ENCODE data around the gene GIMAP7. TPM values are rescaled to one million over a fixed set of nuclear protein-coding genes. Genes with fewer than 3 reads are reported as not detected.
"Not testable (repeated sequence)": the region's sequence is repeated elsewhere in the genome, so short reads cannot be mapped to it uniquely, and the experiment has no call there.

The GIMAP7 gene
- total RNA-seq, 2 experiments from 2014 or later, result 134 TPM

DNA sequence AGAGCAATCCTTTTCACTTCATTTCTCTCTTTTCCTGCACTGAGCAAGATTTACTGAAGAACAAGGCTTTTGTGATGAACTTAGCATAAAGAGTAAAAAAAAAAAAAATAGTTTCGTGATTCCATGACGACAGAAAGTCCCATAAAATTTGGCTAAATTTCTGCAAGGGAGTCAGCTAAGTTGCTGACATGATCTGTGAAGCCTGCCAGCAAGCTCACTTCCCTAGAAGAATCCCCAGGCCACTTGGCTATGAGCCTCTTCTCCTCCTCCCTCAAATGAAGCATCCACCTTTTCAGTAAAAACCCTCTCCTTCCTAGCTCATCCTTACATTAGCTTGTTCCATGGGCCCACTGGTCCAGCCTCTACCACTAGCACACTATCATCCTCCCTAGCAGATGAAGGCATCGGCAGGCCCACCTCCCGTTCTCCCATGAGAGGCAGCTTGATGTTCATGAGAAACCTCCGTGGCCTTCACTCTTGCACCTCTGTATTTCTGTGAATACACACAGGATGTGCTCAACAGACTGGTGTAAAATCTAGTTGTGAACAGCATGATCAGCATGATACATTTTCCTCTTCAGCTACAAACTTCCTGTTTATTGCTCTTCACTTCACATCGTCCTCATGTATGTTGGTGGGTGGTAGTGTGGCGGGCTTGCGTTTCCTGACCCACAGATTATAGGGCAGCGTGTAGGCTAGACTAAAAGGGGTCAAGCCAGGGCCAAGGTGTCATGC, 33.3 kb upstream of the GIMAP7 start:
- peaks cover 87% of the 10 kb centered on the region for H3K4me1 Mint-ChIP-seq (ENCODE audit: low read depth)
- ChIA-PET POLR2A (interaction anchor here (0.6 to 6.9 kb wide), 20 partner anchors 10 to 1669 kb away, joined by 3 to 102 read pairs (median 5); partner anchors contain the start of genes GIMAP4, GIMAP7 and GIMAP8), CTCF (interaction anchor here (0.6 to 6.7 kb wide), 10 partner anchors 16 to 274 kb away, joined by 3 to 45 read pairs (median 6); partner anchors contain the start of genes GIMAP4, GIMAP7 and GIMAP8)
- peaks cover 55% of the 10 kb centered on the region for H3K36me3 Mint-ChIP-seq (ENCODE audit: low read depth)
- DNase-seq (peak; percentile 78), ATAC-seq (peak; percentile 70)
- H3K9me3 Mint-ChIP-seq (ENCODE audit: insufficient read depth), result no peaks in the 10 kb centered on the region
- H3K4me3 Mint-ChIP-seq, result peak overlapping the region; percentile 75
- H3K27ac Mint-ChIP-seq, result peak overlapping the region; percentile 99
- H3K27me3 Mint-ChIP-seq (ENCODE audit: low read depth), result no peaks in the 10 kb centered on the region

DNA sequence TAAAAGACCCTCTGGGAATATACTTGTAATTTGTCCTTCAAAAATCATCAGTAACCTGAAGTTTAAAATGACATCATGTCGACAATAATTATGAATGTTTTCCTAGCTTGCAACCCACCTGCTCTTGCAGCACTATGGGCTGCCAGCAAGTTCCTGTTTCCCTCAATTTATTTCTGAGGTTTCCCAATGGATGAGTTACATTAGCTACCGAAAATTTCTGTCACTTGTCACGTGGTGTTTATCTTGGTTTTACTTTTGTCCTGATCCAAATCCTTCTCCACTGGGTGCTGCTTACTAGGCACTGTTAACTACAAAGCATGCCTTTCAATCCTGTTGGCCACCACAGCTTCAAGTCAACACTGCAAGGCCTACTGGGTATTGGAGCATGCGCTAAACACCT, 32.8 kb upstream of the GIMAP7 start:
- Mint-ChIP-seq H3K4me1 (ENCODE audit: low read depth) (peaks cover 86% of the 10 kb centered on the region), H3K36me3 (ENCODE audit: low read depth) (peaks cover 53% of the 10 kb centered on the region), H3K27ac (peak overlapping the region; percentile 99), H3K4me3 (peak overlapping the region; percentile 75), H3K9me3 (ENCODE audit: insufficient read depth) (no peaks in the 10 kb centered on the region), H3K27me3 (ENCODE audit: low read depth) (no peaks in the 10 kb centered on the region)
- no peak for DNase-seq
- CTCF ChIA-PET, result interaction anchor here (0.7 to 6.7 kb wide), 9 partner anchors 22 to 513 kb away, joined by 3 to 45 read pairs (median 6); partner anchors contain the start of genes GIMAP4, GIMAP7 and GIMAP8
- no peak for ATAC-seq
- POLR2A ChIA-PET, result interaction anchor here (0.6 to 6.9 kb wide), 17 partner anchors 11 to 1668 kb away, joined by 3 to 102 read pairs (median 6); partner anchors contain the start of genes GIMAP4, GIMAP7 and GIMAP8

- Mint-ChIP-seq H3K4me1 (ENCODE audit: low read depth) (peaks cover 81% of the 10 kb centered on the region), H3K27ac (peak overlapping the region; percentile 89), H3K4me3 (peak overlapping the region; percentile 68), H3K36me3 (ENCODE audit: low read depth) (peaks cover 37% of the 10 kb centered on the region)
- CTCF ChIA-PET, result interaction anchor here (0.9 to 6.7 kb wide), 6 partner anchors 9 to 272 kb away, joined by 3 to 45 read pairs (median 4); partner anchors contain the start of gene GIMAP8
- DNase-seq; H3K27me3 Mint-ChIP-seq (ENCODE audit: low read depth); ATAC-seq; H3K9me3 Mint-ChIP-seq (ENCODE audit: insufficient read depth): not testable (repeated sequence)
- POLR2A ChIA-PET, result interaction anchor here (1.7 to 6.9 kb wide), 4 partner anchors 19 to 233 kb away, joined by 4 to 102 read pairs (median 23); partner anchors contain the start of genes GIMAP1, GIMAP7 and GIMAP8
These were observed 31.2 kb upstream of the GIMAP7 start for GRCh38 chr7:150483514-150483913.

- peaks cover 76% of the 10 kb centered on the region for H3K4me1 Mint-ChIP-seq (ENCODE audit: low read depth)
- H3K27me3 Mint-ChIP-seq (ENCODE audit: low read depth); DNase-seq; H3K9me3 Mint-ChIP-seq (ENCODE audit: insufficient read depth): not testable (repeated sequence)
- CTCF ChIA-PET, result interaction anchor here (1.5 to 6.7 kb wide), 4 partner anchors 20 to 272 kb away, joined by 3 to 45 read pairs (median 6); partner anchors contain the start of gene GIMAP8
- peak overlapping the region; percentile 89 for H3K27ac Mint-ChIP-seq
- peak; percentile 64 for ATAC-seq
- peak overlapping the region; percentile 68 for H3K4me3 Mint-ChIP-seq
- POLR2A ChIA-PET, result interaction anchor here (1.7 to 6.9 kb wide), 4 partner anchors 18 to 232 kb away, joined by 4 to 102 read pairs (median 23); partner anchors contain the start of genes GIMAP1, GIMAP7 and GIMAP8
- peaks cover 32% of the 10 kb centered on the region for H3K36me3 Mint-ChIP-seq (ENCODE audit: low read depth)
These were observed 30.6 kb upstream of the GIMAP7 start for GRCh38 chr7:150484071-150484470.

DNA sequence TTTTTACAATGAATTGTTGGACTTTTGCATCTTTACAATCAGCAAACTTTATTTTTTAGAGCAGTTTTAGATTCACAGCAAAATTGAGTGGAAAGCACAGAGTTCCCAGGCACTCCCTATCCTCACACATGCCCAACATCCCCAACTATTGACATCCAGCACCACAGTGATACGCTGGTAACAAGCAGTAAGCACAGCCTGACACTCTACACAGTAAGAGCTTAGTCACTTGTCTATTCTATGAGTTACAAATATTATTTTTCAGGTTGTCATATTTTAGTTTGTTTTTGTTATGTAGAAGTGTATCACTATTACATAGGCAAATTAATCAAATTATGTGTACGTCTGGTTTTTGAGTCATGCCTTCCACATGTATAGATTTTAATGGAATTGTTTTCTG, 27.0 kb upstream of the GIMAP7 start:
- H3K9me3 Mint-ChIP-seq (ENCODE audit: insufficient read depth), result peaks cover 6% of the 10 kb centered on the region
- ATAC-seq (no peak), DNase-seq (no peak)
- H3K4me3 Mint-ChIP-seq, result no peak overlapping the region
- peaks cover 57% of the 10 kb centered on the region for H3K4me1 Mint-ChIP-seq (ENCODE audit: low read depth)
- ChIA-PET CTCF (interaction anchor here (0.9 to 1.0 kb wide), 2 partner anchors 27 to 36 kb away, joined by 3 read pairs; partner anchors contain the start of gene GIMAP7), POLR2A (interaction anchor here (5.8 kb wide), 1 partner anchor 28 kb away, joined by 38 read pairs; the partner anchor contains the start of gene GIMAP7)
- peaks cover 28% of the 10 kb centered on the region for H3K36me3 Mint-ChIP-seq (ENCODE audit: low read depth)
- H3K27ac Mint-ChIP-seq, result no peak overlapping the region
- no peaks in the 10 kb centered on the region for H3K27me3 Mint-ChIP-seq (ENCODE audit: low read depth)

- CTCF ChIA-PET, result no interaction called here
- no peak for ATAC-seq
- no peaks in the 10 kb centered on the region for H3K27me3 Mint-ChIP-seq (ENCODE audit: low read depth)
- no peak for DNase-seq
- peaks cover 31% of the 10 kb centered on the region for H3K36me3 Mint-ChIP-seq (ENCODE audit: low read depth)
- H3K9me3 Mint-ChIP-seq (ENCODE audit: insufficient read depth), result peaks cover 9% of the 10 kb centered on the region
- no peak overlapping the region for H3K27ac Mint-ChIP-seq
- peaks cover 39% of the 10 kb centered on the region for H3K4me1 Mint-ChIP-seq (ENCODE audit: low read depth)
- POLR2A ChIA-PET, result no interaction called here
- H3K4me3 Mint-ChIP-seq, result no peak overlapping the region
These were observed 24.9 kb upstream of the GIMAP7 start for GRCh38 chr7:150489782-150490181.

DNA sequence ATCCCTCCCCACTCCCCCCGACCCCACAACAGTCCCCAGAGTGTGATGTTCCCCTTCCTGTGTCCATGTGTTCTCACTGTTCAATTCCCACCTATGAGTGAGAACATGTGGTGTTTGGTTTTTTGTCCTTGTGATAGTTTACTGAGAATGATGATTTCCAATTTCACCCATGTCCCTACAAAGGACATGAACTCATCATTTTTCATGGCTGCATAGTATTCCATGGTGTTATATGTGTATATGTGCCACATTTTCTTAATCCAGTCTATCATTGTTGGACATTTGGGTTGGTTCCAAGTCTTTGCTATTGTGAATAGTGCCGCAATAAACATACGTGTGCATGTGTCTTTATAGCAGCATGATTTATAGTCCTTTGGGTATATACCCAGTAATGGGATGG, 21.2 kb upstream of the GIMAP7 start:
- peaks cover 33% of the 10 kb centered on the region for H3K4me1 Mint-ChIP-seq (ENCODE audit: low read depth)
- H3K9me3 Mint-ChIP-seq (ENCODE audit: insufficient read depth), result peaks cover 15% of the 10 kb centered on the region
- CTCF ChIA-PET; H3K4me3 Mint-ChIP-seq; POLR2A ChIA-PET; ATAC-seq; H3K27ac Mint-ChIP-seq; H3K27me3 Mint-ChIP-seq (ENCODE audit: low read depth); DNase-seq: not testable (repeated sequence)
- peaks cover 36% of the 10 kb centered on the region for H3K36me3 Mint-ChIP-seq (ENCODE audit: low read depth)

- H3K4me3 Mint-ChIP-seq, result peak overlapping the region; percentile 53
- ChIA-PET POLR2A (interaction anchor here (0.7 to 5.2 kb wide), 8 partner anchors 9 to 253 kb away, joined by 3 to 82 read pairs (median 7); partner anchors contain the start of genes GIMAP4, GIMAP7 and GIMAP8), CTCF (interaction anchor here (0.6 to 4.4 kb wide), 7 partner anchors 9 to 251 kb away, joined by 3 to 45 read pairs (median 9); partner anchors contain the start of genes GIMAP7 and GIMAP8)
- H3K27ac Mint-ChIP-seq, result peak overlapping the region; percentile 95
- H3K27me3 Mint-ChIP-seq (ENCODE audit: low read depth), result no peaks in the 10 kb centered on the region
- ATAC-seq (peak; percentile 91), DNase-seq (peak; percentile 77)
- H3K4me1 Mint-ChIP-seq (ENCODE audit: low read depth), result peaks cover 80% of the 10 kb centered on the region
- H3K36me3 Mint-ChIP-seq (ENCODE audit: low read depth), result peaks cover 49% of the 10 kb centered on the region
- peaks cover 23% of the 10 kb centered on the region for H3K9me3 Mint-ChIP-seq (ENCODE audit: insufficient read depth)
These were observed 12.2 kb upstream of the GIMAP7 start for GRCh38 chr7:150502519-150502918.

DNA sequence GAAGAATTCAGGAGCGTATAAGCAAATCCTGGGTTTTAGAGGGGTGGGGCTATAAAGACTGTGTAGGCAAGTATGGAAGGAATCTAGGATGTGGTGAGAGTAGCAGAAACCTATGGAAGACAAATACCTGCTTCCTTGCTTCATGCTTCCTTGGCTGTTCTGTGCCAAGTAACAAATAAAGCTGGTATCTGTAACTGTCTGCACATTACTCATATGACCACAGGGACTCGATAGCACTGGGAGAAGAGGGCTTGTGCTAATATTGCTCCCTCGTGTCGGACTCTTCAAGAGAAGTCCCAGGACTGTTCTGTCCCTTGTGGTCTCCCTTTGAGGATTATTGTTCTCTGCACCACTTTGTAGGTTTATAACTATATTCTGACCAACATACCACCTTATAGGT, 11.5 kb upstream of the GIMAP7 start:
- Mint-ChIP-seq H3K27me3 (ENCODE audit: low read depth) (no peaks in the 10 kb centered on the region), H3K9me3 (ENCODE audit: insufficient read depth) (peaks cover 21% of the 10 kb centered on the region), H3K27ac (peak overlapping the region; percentile 95), H3K4me3 (peak overlapping the region; percentile 53), H3K36me3 (ENCODE audit: low read depth) (peaks cover 45% of the 10 kb centered on the region), H3K4me1 (ENCODE audit: low read depth) (peaks cover 82% of the 10 kb centered on the region)
- POLR2A ChIA-PET, result interaction anchor here (0.8 to 5.2 kb wide), 6 partner anchors 9 to 52 kb away, joined by 3 to 82 read pairs (median 16); partner anchors contain the start of genes GIMAP7 and GIMAP8
- peak; percentile 7 for ATAC-seq
- no peak for DNase-seq
- CTCF ChIA-PET, result interaction anchor here (1.0 to 4.4 kb wide), 7 partner anchors 12 to 251 kb away, joined by 3 to 45 read pairs (median 12); partner anchors contain the start of genes GIMAP7 and GIMAP8

DNA sequence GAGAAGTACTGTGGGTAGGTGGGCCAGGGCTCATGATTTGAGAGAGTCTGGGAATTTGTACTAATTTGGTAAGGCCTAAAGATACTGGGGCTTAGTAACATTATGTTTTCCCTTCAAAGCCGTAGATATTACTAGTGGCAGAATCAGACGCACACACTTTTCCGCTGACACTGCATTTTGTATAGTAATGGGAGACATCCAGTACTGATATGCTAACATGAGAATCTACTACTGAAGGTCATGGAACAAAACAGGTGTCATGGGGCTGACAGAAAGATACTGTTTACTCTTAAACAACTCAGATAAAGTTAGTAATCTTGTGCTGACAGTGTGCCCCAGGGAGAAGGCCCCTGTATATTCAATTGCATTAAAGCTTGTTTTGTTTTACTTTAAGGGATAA, 11.1 kb upstream of the GIMAP7 start:
- Mint-ChIP-seq H3K4me3 (no peak overlapping the region), H3K9me3 (ENCODE audit: insufficient read depth) (peaks cover 20% of the 10 kb centered on the region), H3K36me3 (ENCODE audit: low read depth) (peaks cover 42% of the 10 kb centered on the region), H3K27me3 (ENCODE audit: low read depth) (no peaks in the 10 kb centered on the region), H3K4me1 (ENCODE audit: low read depth) (peaks cover 84% of the 10 kb centered on the region), H3K27ac (peak overlapping the region; percentile 95)
- POLR2A ChIA-PET, result interaction anchor here (0.8 to 5.2 kb wide), 4 partner anchors 8 to 52 kb away, joined by 3 to 82 read pairs (median 38); partner anchors contain the start of genes GIMAP7 and GIMAP8
- CTCF ChIA-PET, result interaction anchor here (1.1 to 4.4 kb wide), 5 partner anchors 11 to 250 kb away, joined by 3 to 45 read pairs (median 12); partner anchors contain the start of genes GIMAP7 and GIMAP8
- no peak for DNase-seq
- peak; percentile 13 for ATAC-seq

DNA sequence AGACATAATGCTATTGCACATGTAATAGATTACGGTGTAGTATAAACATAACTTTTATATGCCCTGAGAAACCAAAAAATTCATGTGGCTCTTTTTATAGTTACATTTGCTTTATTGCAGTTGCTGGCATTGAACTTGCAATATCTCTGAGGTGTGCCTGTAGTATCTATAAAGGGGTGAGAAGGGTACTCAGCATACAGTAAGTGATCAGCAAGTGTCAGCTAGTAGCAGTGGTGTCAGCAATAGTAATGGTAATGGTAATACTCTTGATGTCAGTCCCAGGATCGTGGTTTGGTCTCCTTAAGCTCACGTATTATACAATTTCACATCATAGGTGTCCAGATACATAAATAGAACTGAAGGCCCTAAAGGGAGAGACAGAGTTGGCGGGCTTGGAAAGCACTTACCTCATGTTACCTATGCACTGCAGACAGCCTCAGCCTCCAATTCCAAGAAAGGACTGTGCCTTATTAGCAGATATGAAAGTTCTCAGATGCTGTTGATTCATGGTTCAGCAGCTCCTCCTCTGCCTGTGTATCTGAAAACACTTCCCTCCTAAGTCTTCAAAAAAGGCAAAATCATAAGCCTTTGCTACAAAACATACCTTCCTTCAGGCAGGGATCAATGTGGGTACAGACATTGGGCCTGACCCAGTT, 6.6 kb upstream of the GIMAP7 start:
- DNase-seq (peak; percentile 34), ATAC-seq (peak; percentile 62)
- peaks cover 90% of the 10 kb centered on the region for H3K4me1 Mint-ChIP-seq (ENCODE audit: low read depth)
- CTCF ChIA-PET, result interaction anchor here (0.9 to 1.6 kb wide), 5 partner anchors 27 to 249 kb away, joined by 3 to 11 read pairs (median 3); no protein-coding TSS in a partner anchor
- no peaks in the 10 kb centered on the region for H3K27me3 Mint-ChIP-seq (ENCODE audit: low read depth)
- H3K9me3 Mint-ChIP-seq (ENCODE audit: insufficient read depth), result peaks cover 28% of the 10 kb centered on the region
- H3K36me3 Mint-ChIP-seq (ENCODE audit: low read depth), result peaks cover 36% of the 10 kb centered on the region
- POLR2A ChIA-PET, result interaction anchor here (1.4 to 1.6 kb wide), 3 partner anchors 27 to 158 kb away, joined by 4 to 15 read pairs (median 8); no protein-coding TSS in a partner anchor
- peak overlapping the region; percentile 72 for H3K27ac Mint-ChIP-seq
- peak overlapping the region; percentile 37 for H3K4me3 Mint-ChIP-seq

Data from activated CD8-positive, alpha-beta T cell treated with anti-CD3 and anti-CD28 coated beads, Interleukin-2, amount 10 ng/mL, durations not matched to agents 7 days and 5 days (primary cell).